Sciatic nerve (tissue), 2 donors: ENCODE results near the gene RGS7BP. TPM values are rescaled to one million over a fixed set of nuclear protein-coding genes. Genes with fewer than 3 reads are reported as not detected.

Experiments used
- ATAC-seq: fragments of 200-7000 bp; cut with Tn5 transposase; one replicate; pipeline ENCODE4 v1.9.1; 2020; ENCODE audit warnings: mild to moderate bottlenecking, moderate library complexity
- DNase-seq: peaks from one replicate; pipeline ENCODE4 v3.0.0-alpha.2; 2020; ENCODE audit warnings: low spot score
- intact Hi-C: fragments of 100-400 bp; cut with DNase I; formaldehyde crosslinking; loops from one replicate; pipeline ENCODE4 v1.14.2; 2022
- total RNA-seq: library from RNA; stranded (reverse); fragmentation: NEBNext Ultra II Directional; extraction: Animal tissue kit (Norgen Biotek cat#: 25700); gene quantifications from one replicate; pipeline ENCODE4 v1.2.1, GENCODE V29; 2021
- donor health status: DM: no; HTN: no; CAD: no.
- donor health status: DM: no; HTN: no; CAD: no.

The RGS7BP gene
- total RNA-seq: 0.67 TPM

- ATAC-seq (peak; percentile 77), DNase-seq (peak; percentile 61)
- intact Hi-C loops: no loop called here
These were observed at the start of gene RGS7BP for GRCh38 chr5:64505769-64506566. Gene RGS7BP (plus strand): TSS chr5:64506015. CDS start chr5:64506625, 610 bp downstream.

GRCh38 chr5:64457846-64458245 is 48.0 kb upstream of the RGS7BP start:
- DNase-seq: no peak

DNA sequence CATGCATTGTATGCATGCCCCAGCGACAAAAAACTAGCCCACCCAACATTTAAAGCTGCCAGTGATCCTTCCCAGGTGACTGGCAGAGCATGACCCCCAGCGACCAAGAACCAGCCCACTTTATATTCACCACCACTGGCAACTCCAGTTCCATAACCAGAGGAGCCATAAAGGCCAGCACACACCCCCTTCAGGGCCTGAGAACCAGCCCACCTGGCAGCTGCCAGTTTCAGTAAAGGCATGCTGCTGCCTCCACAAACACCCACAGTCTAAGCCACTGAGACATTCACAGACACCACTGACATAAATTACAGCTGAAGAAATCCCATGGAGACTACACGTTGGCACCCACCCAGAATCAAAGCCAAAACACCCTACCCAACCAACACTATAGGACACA is 46.9 kb upstream of the RGS7BP start:
- ATAC-seq: no peak
- intact Hi-C loops: no loop called here
- DNase-seq: no peak

More at GRCh38 chr5:64457846-64458245, 48.0 kb upstream of the RGS7BP start:
- no peak for ATAC-seq
- intact Hi-C loops: no loop called here

DNA sequence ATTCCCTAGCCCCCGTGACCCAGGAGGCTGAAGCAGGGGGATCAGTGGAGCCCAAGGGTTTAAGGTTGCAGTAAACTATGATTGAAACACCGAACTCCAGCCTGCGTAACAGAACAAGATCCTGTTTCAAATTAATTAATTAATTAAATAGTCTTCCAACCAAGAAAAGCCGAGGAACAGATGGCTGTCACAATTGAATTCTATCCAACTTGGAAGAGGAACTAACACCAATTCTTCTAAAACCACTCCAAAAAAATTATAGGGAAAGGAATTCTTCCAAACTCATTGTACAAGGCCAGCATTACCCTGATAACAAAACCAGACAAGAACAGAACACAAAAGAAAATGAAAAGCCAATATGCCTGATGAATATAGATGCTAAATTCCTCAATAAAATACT is 43.4 kb upstream of the RGS7BP start:
- no peak for ATAC-seq
- intact Hi-C loops: no loop called here

DNA sequence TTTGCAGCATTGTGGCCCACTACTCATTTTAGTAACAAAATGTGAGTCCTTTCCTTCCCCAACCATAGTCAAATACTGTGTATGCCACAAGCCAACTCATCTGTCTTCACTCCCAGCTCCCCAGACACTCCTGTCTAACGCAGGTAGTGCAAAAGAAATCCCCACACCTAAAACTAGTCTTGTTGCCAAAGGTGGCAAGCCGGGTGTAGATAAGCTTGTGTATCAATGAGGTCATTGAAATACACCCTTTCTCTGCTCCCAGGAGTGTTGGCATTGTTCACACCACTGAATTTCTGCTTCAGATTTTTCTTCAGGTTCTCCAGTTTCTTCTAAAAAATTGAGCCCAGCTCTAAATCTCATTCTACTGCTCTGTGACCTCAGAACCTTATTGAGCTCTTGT is 19.7 kb upstream of the RGS7BP start:
- DNase-seq: no peak
- intact Hi-C loops: no loop called here
- ATAC-seq: no peak

More for the DNA sequence above, 43.4 kb upstream of the RGS7BP start:
- DNase-seq: no peak

- DNase-seq: no peak
- no peak for ATAC-seq
- intact Hi-C loops: no loop called here
These were observed 18.5 kb upstream of the RGS7BP start for GRCh38 chr5:64487283-64487682.

- intact Hi-C loops: no loop called here
These were observed 16.0 kb upstream of the RGS7BP start for GRCh38 chr5:64489857-64490256.

GRCh38 chr5:64497386-64497785 is 8.4 kb upstream of the RGS7BP start:
- DNase-seq: no peak
- intact Hi-C loops: no loop called here
- no peak for ATAC-seq

More at GRCh38 chr5:64489857-64490256, 16.0 kb upstream of the RGS7BP start:
- no peak for ATAC-seq
- DNase-seq: no peak

DNA sequence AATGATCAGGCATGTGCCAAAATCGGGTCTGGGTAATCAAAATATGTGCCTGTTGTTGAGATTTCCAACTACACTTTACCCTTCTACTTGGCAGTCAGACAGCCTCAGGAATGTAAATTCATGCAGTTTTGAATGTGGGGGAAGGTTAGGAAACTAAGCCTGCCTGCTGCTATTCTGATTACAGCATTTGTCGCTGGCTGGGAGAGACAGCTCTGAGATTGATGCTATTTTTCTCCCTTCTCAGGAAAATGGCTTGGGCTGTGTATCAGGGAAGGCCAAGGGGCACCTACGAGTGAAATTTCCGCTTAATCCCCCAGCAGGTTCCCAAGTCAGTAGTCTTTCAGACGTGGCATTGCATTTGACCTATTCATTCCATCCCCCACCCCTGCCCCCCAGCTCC is 3.6 kb upstream of the RGS7BP start:
- ATAC-seq (no peak), DNase-seq (no peak)
- intact Hi-C loops: no loop called here

- ATAC-seq (peak; percentile 24), DNase-seq (no peak)
- intact Hi-C loops: no loop called here
These were observed 900 bp downstream of the RGS7BP start for GRCh38 chr5:64506567-64507263.

- ATAC-seq: no peak
- intact Hi-C loops: no loop called here
These were observed 1.4 kb downstream of the RGS7BP start for GRCh38 chr5:64507264-64507605.

GRCh38 chr5:64509828-64510227 is 4.0 kb downstream of the RGS7BP start:
- no peak for ATAC-seq
- intact Hi-C loops: no loop called here

More at GRCh38 chr5:64507264-64507605, 1.4 kb downstream of the RGS7BP start:
- DNase-seq: no peak

DNA sequence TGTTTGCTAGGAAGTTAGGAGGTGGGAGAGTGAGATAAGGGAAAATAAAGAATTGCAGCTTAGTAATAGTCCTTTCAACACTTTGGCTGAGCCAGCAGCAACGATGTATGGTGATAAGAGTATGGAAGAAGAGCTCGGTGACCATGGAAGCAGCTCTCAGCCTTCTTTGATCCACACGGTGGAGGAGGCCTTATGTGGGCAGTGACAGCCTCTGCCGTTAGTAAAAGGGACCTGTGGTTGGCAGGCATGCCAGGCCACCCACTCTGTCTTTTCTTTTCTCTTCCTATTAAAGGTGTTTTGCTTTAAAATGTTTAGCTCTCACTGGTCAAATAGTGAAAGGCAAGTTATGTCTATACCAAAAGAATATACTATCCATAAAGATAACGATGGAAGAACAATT is 7.7 kb downstream of the RGS7BP start:
- DNase-seq (no peak), ATAC-seq (no peak)
- intact Hi-C loops: no loop called here

More at GRCh38 chr5:64509828-64510227, 4.0 kb downstream of the RGS7BP start:
- DNase-seq: no peak

GRCh38 chr5:64514612-64515011 is 8.8 kb downstream of the RGS7BP start:
- intact Hi-C loops: no loop called here
- DNase-seq (no peak), ATAC-seq (no peak)

DNA sequence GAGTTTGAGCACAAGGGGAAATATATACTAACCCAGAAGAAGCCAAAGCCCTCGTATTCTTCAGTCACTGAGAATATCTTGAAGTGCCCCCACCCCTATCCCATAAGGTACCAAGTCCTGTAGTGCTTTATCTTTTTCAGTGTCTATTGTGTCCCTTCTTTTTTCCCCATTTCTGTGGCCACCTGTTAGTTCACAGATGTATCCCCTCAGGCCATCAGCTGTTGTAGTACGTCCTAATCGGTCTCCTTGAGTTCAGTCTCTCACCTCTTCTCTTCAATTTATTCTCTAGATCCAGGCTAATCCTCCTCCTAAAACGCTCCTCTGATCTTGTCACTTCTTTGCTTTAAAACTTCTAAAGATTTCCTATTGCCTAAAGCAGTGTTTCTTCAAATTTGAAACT is 10.4 kb downstream of the RGS7BP start:
- no peak for ATAC-seq
- DNase-seq: no peak
- intact Hi-C loops: no loop called here

GRCh38 chr5:64518793-64519192 is 13.0 kb downstream of the RGS7BP start:
- ATAC-seq (no peak), DNase-seq (no peak)
- intact Hi-C loops: no loop called here

- ATAC-seq (no peak), DNase-seq (no peak)
- intact Hi-C loops: no loop called here
These were observed 13.4 kb downstream of the RGS7BP start for GRCh38 chr5:64519263-64519662.

DNA sequence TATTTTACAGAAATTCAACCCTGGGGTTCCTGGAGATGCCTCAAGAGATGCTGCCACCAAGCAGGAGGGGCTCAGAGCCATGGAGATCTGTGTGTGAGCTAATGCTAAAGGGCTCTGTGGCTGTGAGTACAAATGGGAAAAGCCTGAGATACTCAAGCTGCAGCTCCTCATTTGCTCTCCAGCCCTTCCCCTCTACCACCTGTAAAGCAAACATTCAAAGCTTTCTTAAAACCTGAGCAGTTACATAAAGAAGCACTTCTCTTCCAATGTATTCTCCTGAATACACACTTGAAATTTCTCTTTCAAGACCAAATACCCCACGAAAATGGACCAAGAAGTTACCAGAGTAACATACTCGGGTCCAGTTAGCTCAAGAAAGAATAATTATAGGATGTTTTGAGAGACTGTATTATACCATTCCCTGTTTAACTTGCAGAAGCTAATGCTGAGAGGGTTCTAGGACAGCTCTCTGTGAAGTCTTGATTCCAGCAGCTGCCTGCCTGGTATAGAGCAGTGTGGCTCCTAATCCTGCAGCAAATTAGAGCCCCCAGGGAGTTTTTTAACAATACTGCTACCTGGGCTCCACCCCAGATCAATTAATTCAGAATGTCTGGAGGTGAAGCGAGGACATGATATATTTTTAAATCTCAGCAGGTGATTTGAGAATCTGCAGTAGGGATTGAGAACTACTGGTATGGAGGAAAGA is 21.1 kb downstream of the RGS7BP start:
- intact Hi-C loops: no loop called here
- ATAC-seq (no peak), DNase-seq (no peak)

GRCh38 chr5:64530076-64530475 is 24.3 kb downstream of the RGS7BP start:
- ATAC-seq: no peak
- intact Hi-C loops: no loop called here

DNA sequence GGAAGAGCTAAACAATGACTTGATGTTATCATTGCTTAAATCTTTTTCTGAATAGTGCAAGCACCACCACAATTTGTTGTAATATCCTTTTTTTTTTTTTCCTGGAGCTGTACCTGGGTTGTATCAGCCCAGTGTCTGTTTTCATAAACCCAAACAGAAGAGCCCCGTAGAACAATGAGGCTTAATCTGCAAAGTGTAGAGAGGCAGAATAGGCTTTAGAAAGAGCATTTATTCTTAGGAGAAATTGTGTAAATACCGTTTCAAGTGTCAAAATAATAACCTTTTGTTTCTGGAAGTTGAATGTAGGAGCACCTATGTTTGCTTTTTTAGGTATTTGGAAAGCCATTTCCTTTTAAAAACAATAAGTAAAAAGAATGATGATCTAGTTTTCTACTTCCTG is 26.4 kb downstream of the RGS7BP start:
- intact Hi-C loops: no loop called here
- DNase-seq (no peak), ATAC-seq (no peak)

More at GRCh38 chr5:64530076-64530475, 24.3 kb downstream of the RGS7BP start:
- no peak for DNase-seq
